IPS-15b (cell line): Measurements from ENCODE around the gene CNTN1.

ENCODE experiments used
- H3K27me3 ChIP-seq: one replicate; pipeline ENCODE4 v1.6.1; 2013; ENCODE audit warnings: low read length; ENCODE audit not compliant: control insufficient read depth, insufficient read depth
- H3K36me3 ChIP-seq: one replicate; pipeline ENCODE4 v1.6.1; 2013; ENCODE audit warnings: low read length; ENCODE audit not compliant: control insufficient read depth, insufficient read depth
- H3K4me1 ChIP-seq: one replicate; pipeline ENCODE4 v1.6.1; 2013; ENCODE audit warnings: mild to moderate bottlenecking, low read length; ENCODE audit not compliant: control insufficient read depth, insufficient read depth
- H3K4me3 ChIP-seq: one replicate; pipeline ENCODE4 v1.5.1; 2013; ENCODE audit warnings: low read depth, low read length
- H3K9ac ChIP-seq: one replicate; pipeline ENCODE4 v1.6.1; 2013; ENCODE audit warnings: low read depth, mild to moderate bottlenecking, low read length
- H3K9me3 ChIP-seq: one replicate; pipeline ENCODE4 v1.6.1; 2013; ENCODE audit warnings: mild to moderate bottlenecking, low read length; ENCODE audit not compliant: control insufficient read depth, insufficient read depth

Gene CNTN1

GRCh38 chr12:40827683-40828592 is 135.7 kb downstream of the CNTN1 start:
- peak overlapping the region; percentile 12 for H3K4me3 ChIP-seq

GRCh38 chr12:40828593-40828990 is 136.4 kb downstream of the CNTN1 start:
- Histone ChIP-seq H3K9me3 (no peaks in the 10 kb centered on the region), H3K4me3 (no peak overlapping the region), H3K4me1 (peaks cover 6% of the 10 kb centered on the region), H3K27me3 (no peaks in the 10 kb centered on the region), H3K9ac (no peak overlapping the region), H3K36me3 (no peaks in the 10 kb centered on the region)

More at GRCh38 chr12:40827683-40828592, 135.7 kb downstream of the CNTN1 start:
- Histone ChIP-seq H3K4me1 (peaks cover 6% of the 10 kb centered on the region), H3K9ac (no peak overlapping the region), H3K9me3 (no peaks in the 10 kb centered on the region), H3K36me3 (no peaks in the 10 kb centered on the region), H3K27me3 (no peaks in the 10 kb centered on the region)

DNA sequence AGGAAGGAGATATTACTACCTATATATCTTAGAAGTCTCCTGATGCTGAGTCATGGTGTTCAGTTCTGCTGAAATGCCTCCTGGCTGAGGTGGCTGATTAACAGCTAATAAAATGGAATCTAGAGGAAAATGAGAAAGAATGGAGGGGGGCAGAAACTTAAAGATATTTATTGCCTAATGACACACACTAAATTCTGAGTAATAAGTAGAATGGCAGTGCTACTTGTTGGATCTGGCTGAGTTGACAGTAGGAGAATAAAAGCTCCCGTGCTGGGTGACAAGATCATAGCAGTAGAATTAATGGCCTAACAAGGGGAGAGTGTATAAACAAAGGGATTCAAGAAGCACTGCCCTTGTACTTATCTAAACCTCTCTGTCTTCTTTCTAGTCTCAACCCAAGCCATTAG is 137.5 kb downstream of the CNTN1 start:
- no peaks in the 10 kb centered on the region for H3K9me3 ChIP-seq
- no peaks in the 10 kb centered on the region for H3K36me3 ChIP-seq
- no peak overlapping the region for H3K9ac ChIP-seq
- H3K4me3 ChIP-seq = no peak overlapping the region
- no peaks in the 10 kb centered on the region for H3K27me3 ChIP-seq
- peaks cover 6% of the 10 kb centered on the region for H3K4me1 ChIP-seq

DNA sequence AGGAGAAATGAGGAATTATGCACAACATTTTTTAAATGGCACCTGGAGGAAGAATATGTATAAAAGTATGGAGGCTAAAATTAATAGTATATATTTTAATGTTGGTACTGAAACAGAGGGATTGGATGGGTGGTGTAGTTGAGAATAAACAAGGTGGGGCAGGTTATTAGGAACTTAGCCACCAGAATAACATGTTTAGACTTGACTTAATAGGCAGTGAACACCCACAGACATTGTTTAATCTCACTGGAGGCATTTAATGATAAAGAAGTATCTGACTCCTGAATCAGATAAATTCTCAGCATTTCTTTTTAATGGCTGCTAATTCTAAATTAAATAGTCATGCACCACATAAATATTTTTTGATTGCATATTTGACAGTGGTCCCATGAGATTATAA is 139.7 kb downstream of the CNTN1 start:
- H3K36me3 ChIP-seq = no peaks in the 10 kb centered on the region
- H3K27me3 ChIP-seq = no peaks in the 10 kb centered on the region
- H3K9ac ChIP-seq = no peak overlapping the region
- H3K9me3 ChIP-seq = no peaks in the 10 kb centered on the region
- H3K4me3 ChIP-seq = no peak overlapping the region
- H3K4me1 ChIP-seq = peaks cover 6% of the 10 kb centered on the region

- H3K9me3 ChIP-seq = no peaks in the 10 kb centered on the region
Measured at GRCh38 chr12:40832668-40833067, 140.4 kb downstream of the CNTN1 start.

GRCh38 chr12:40833818-40834217 is 141.6 kb downstream of the CNTN1 start:
- H3K27me3 ChIP-seq = no peaks in the 10 kb centered on the region
- no peak overlapping the region for H3K9ac ChIP-seq
- no peaks in the 10 kb centered on the region for H3K36me3 ChIP-seq
- H3K9me3 ChIP-seq = no peaks in the 10 kb centered on the region
- H3K4me3 ChIP-seq = no peak overlapping the region
- H3K4me1 ChIP-seq = no peaks in the 10 kb centered on the region

More at GRCh38 chr12:40832668-40833067, 140.4 kb downstream of the CNTN1 start:
- no peaks in the 10 kb centered on the region for H3K27me3 ChIP-seq
- H3K9ac ChIP-seq = no peak overlapping the region
- H3K4me1 ChIP-seq = peaks cover 2% of the 10 kb centered on the region
- no peak overlapping the region for H3K4me3 ChIP-seq
- H3K36me3 ChIP-seq = no peaks in the 10 kb centered on the region

DNA sequence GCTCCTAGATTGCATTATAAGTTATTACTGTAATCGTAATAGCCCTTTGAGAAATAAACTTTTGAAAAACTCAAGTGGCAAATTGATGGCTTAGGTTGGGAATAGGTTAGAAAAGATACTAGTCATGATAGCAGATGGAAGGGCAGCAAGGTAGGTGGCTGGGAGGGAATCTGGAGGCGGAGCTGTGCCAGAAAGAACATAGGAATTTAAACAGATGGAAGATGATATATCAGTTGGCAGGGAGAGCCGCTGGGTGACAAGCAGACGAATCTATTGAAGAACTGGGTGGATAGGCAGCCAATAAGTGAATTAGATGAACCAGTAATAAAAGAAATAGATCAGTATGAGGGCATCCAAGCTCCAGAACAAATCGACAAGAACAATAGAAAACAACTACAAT is 142.1 kb downstream of the CNTN1 start:
- Histone ChIP-seq H3K9ac (no peak overlapping the region), H3K36me3 (no peaks in the 10 kb centered on the region)

GRCh38 chr12:40837891-40838429 is 145.7 kb downstream of the CNTN1 start:
- no peaks in the 10 kb centered on the region for H3K36me3 ChIP-seq
- no peaks in the 10 kb centered on the region for H3K27me3 ChIP-seq
- no peak overlapping the region for H3K9ac ChIP-seq
- H3K4me1 ChIP-seq = no peaks in the 10 kb centered on the region
- no peak overlapping the region for H3K4me3 ChIP-seq
- H3K9me3 ChIP-seq = no peaks in the 10 kb centered on the region

More for the DNA sequence above, 142.1 kb downstream of the CNTN1 start:
- no peaks in the 10 kb centered on the region for H3K9me3 ChIP-seq
- H3K27me3 ChIP-seq = no peaks in the 10 kb centered on the region
- no peaks in the 10 kb centered on the region for H3K4me1 ChIP-seq
- no peak overlapping the region for H3K4me3 ChIP-seq

GRCh38 chr12:40843495-40843894 is 151.3 kb downstream of the CNTN1 start:
- H3K4me3 ChIP-seq = no peak overlapping the region
- H3K27me3 ChIP-seq = no peaks in the 10 kb centered on the region
- H3K36me3 ChIP-seq = no peaks in the 10 kb centered on the region
- no peak overlapping the region for H3K9ac ChIP-seq
- H3K4me1 ChIP-seq = no peaks in the 10 kb centered on the region
- H3K9me3 ChIP-seq = no peaks in the 10 kb centered on the region

- Histone ChIP-seq H3K4me1 (peaks cover 3% of the 10 kb centered on the region), H3K27me3 (no peaks in the 10 kb centered on the region), H3K9me3 (no peaks in the 10 kb centered on the region)
Measured at GRCh38 chr12:40853221-40853620, 161.0 kb downstream of the CNTN1 start.

DNA sequence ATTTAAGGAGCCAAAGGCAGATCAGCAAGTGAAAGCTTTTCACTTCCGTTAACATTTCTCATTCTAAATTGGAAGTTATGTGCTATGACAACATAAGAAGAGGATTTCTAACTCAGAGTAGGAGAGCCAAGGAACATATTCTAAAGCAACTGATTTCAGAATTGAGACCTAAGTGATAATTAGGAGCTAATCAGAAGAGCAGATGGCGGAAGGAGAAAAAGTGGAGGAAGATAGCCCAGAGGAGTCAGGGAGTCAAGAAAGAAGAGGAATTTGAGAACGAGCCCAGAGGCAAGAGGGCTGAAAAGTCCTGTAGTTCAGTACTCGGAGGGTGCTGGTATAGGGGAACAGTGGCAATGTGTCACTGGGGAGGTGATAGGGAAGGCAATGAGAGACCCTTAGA is 162.4 kb downstream of the CNTN1 start:
- Histone ChIP-seq H3K9ac (no peak overlapping the region), H3K36me3 (no peaks in the 10 kb centered on the region), H3K4me3 (no peak overlapping the region), H3K9me3 (no peaks in the 10 kb centered on the region), H3K4me1 (peaks cover 3% of the 10 kb centered on the region), H3K27me3 (no peaks in the 10 kb centered on the region)

More at GRCh38 chr12:40853221-40853620, 161.0 kb downstream of the CNTN1 start:
- Histone ChIP-seq H3K9ac (no peak overlapping the region), H3K4me3 (no peak overlapping the region), H3K36me3 (no peaks in the 10 kb centered on the region)

DNA sequence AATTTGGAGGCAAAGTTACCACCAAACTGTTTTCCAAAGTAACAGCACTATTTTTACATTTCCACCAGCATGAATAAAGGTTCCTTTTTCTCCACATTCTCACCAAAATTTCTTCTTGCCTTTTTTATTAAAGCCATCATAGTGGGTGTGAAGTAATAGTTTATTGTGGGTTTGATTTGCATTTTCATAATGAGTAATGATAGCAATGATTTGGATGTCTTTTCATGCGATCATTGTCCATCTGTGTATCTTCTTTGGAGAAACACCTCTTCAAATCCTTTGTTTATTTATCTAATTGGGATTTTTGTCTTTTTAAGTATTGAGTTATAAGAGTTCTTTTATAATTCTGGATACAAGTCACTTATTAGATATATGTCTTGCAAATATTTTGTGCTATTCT is 172.7 kb downstream of the CNTN1 start:
- Histone ChIP-seq H3K4me3 (no peak overlapping the region), H3K9ac (no peak overlapping the region), H3K36me3 (no peaks in the 10 kb centered on the region), H3K9me3 (no peaks in the 10 kb centered on the region), H3K4me1 (no peaks in the 10 kb centered on the region), H3K27me3 (no peaks in the 10 kb centered on the region)
